Naive thymus-derived CD4-positive, alpha-beta T cell (primary cell): ENCODE measurements around the gene UGP2. TPM values are rescaled to one million over a fixed set of nuclear protein-coding genes. Genes with fewer than 3 reads are reported as not detected.

Experiments
- ATAC-seq: fragments of 150-1000 bp; cut with Tn5 transposase; 2 replicates; pipeline ENCODE4 v1.10.0; 2021; ENCODE audit warnings: mild to moderate bottlenecking, moderate library complexity
- CTCF ChIA-PET: fragments of 350-600 bp; sonication (Branson Sonifier 250); formaldehyde crosslinking; loops from one replicate; lab custom pipeline; 2021; ENCODE audit warnings: antibody characterized with exemption; lab: Charles Lee
- POLR2A ChIA-PET: fragments of 350-600 bp; sonication (Branson Sonifier 250); formaldehyde crosslinking; loops from one replicate; lab custom pipeline; 2021; ENCODE audit warnings: antibody characterized with exemption, inconsistent platforms; lab: Charles Lee
- DNase-seq, 9 donors: peaks; one replicate each; pipeline versions ENCODE4 v3.0.0 to v3.0.0-alpha.2; 2020 to 2022; ENCODE audit warnings: mixed read lengths in 1 of 9
- H3K27ac ChIP-seq: one replicate; pipeline ENCODE4 v1.7.0; 2013; ENCODE audit warnings: mild to moderate bottlenecking, low read depth, low read length, moderate library complexity
- H3K27me3 ChIP-seq, 2 donors: one replicate each; pipeline ENCODE4 v1.7.0; 2013; ENCODE audit warnings: low read length in 2 of 2, mild to moderate bottlenecking in 2 of 2, moderate library complexity in 2 of 2; ENCODE audit not compliant: control insufficient read depth in 2 of 2, insufficient read depth in 2 of 2
- H3K36me3 ChIP-seq, 3 experiments: 1 replicate in 2 of 3; 2 replicates in 1 of 3; pipeline ENCODE4 v1.7.0; 2013; ENCODE audit warnings: low read length in 3 of 3, mild to moderate bottlenecking in 3 of 3, moderate library complexity in 1 of 3; ENCODE audit not compliant: insufficient read depth in 3 of 3, control insufficient read depth in 2 of 3
- H3K4me1 ChIP-seq, 2 donors: one replicate each; pipeline ENCODE4 v1.7.0; 2013; ENCODE audit warnings: low read length in 2 of 2, mild to moderate bottlenecking in 2 of 2, moderate library complexity in 1 of 2; ENCODE audit not compliant: control insufficient read depth in 2 of 2, insufficient read depth in 2 of 2
- H3K4me3 ChIP-seq: 2 replicates; pipeline ENCODE4 v1.7.0; 2013; ENCODE audit warnings: mild to moderate bottlenecking, low read length
- H3K9me3 ChIP-seq, 3 experiments: 1 replicate in 2 of 3; 2 replicates in 1 of 3; pipeline ENCODE4 v1.7.0; 2013; ENCODE audit warnings: low read length in 3 of 3; ENCODE audit not compliant: control insufficient read depth in 2 of 3
- H3K27ac Mint-ChIP-seq, 9 donors: one replicate each; pipeline ENCODE4 v1.8.0; 2020 to 2022; ENCODE audit warnings: mixed read lengths in 9 of 9, mild to moderate bottlenecking in 8 of 9, moderate library complexity in 5 of 9, inconsistent platforms in 2 of 9
- H3K27me3 Mint-ChIP-seq, 5 donors: one replicate each; pipeline ENCODE4 v1.8.0; 2021 to 2022; ENCODE audit warnings: mixed read lengths in 5 of 5, mild to moderate bottlenecking in 1 of 5
- H3K36me3 Mint-ChIP-seq, 5 donors: one replicate each; pipeline ENCODE4 v1.8.0; 2020 to 2022; ENCODE audit warnings: mixed read lengths in 5 of 5, mild to moderate bottlenecking in 3 of 5, inconsistent platforms in 1 of 5
- H3K4me1 Mint-ChIP-seq, 7 donors: one replicate each; pipeline ENCODE4 v1.8.0; 2020 to 2022; ENCODE audit warnings: mixed read lengths in 7 of 7, mild to moderate bottlenecking in 3 of 7, inconsistent platforms in 1 of 7
- H3K4me3 Mint-ChIP-seq, 10 donors: one replicate each; pipeline ENCODE4 v1.8.0; 2020 to 2022; ENCODE audit warnings: mild to moderate bottlenecking in 10 of 10, mixed read lengths in 10 of 10, moderate library complexity in 6 of 10, inconsistent platforms in 2 of 10
- H3K9me3 Mint-ChIP-seq, 11 donors: one replicate each; pipeline ENCODE4 v1.8.0; 2020 to 2022; ENCODE audit warnings: mixed read lengths in 11 of 11, mild to moderate bottlenecking in 4 of 11, inconsistent platforms in 1 of 11, moderate library complexity in 1 of 11
- intact Hi-C, 2 donors: fragments of 100-400 bp; cut with micrococcal nuclease; formaldehyde crosslinking; loops; one replicate each; pipeline ENCODE4 v1.15.1; 2023
- polyA plus RNA-seq, 2 donors: library from polyadenylated mRNA; unstranded; fragments of 300-500 nt; fragmentation: Illumina TruSeq; gene quantifications; one replicate each; pipeline ENCODE4 v1.2.3, GENCODE V29; 2021
- total RNA-seq, 6 experiments: library from RNA in 5 of 6; stranded (reverse) in 5 of 6; gene quantifications; 1 replicate in 5 of 6; 2 replicates in 1 of 6; pipeline ENCODE4 v1.2.3 and lab custom pipeline; 2021 to 2026

Gene UGP2
- total and polyA plus RNA-seq, 7 experiments from 2014 or later = 69.5 to 135 (median 101) TPM

DNA sequence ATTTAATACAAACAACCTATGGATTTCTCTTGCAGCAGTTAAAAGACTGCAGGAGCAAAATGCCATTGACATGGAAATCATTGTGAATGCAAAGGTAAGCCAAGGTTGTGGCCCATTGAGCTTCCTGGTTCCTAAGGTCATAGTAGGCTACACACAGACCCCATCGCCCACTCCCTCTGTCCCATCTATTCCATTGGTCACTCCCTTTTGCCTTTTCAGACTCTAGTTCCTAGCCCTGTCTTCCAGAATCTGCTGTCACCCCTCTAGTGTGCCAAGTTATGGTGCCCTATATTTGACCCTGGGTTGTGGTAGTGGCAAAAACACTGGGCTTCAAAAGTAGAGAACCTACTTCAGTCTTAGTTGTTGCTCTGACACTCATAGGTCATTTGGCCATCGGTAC is 44.7 kb downstream of the UGP2 start:
- no peak overlapping the region for H3K27ac ChIP-seq
- no peaks in the 10 kb centered on the region for H3K9me3 ChIP-seq
- H3K27me3 Mint-ChIP-seq = no peaks in the 10 kb centered on the region
- H3K4me1 ChIP-seq = peaks cover 0 to 7% of the 10 kb centered on the region in 2 donors
- DNase-seq = no peak
- peaks cover 5 to 24% (median 17%) of the 10 kb centered on the region in 7 donors for H3K4me1 Mint-ChIP-seq
- ChIA-PET POLR2A (no interaction called here), CTCF (no interaction called here)
- H3K4me3 ChIP-seq = no peak overlapping the region
- peaks cover 10 to 77% (median 16%) of the 10 kb centered on the region in 3 experiments for H3K36me3 ChIP-seq
- H3K36me3 Mint-ChIP-seq = peaks cover 0 to 36% (median 28%) of the 10 kb centered on the region in 5 donors
- H3K27ac Mint-ChIP-seq = no peak overlapping the region
- no peak overlapping the region for H3K4me3 Mint-ChIP-seq
- H3K9me3 Mint-ChIP-seq = no peaks in the 10 kb centered on the region
- H3K27me3 ChIP-seq = no peaks in the 10 kb centered on the region
- no peak for ATAC-seq
- intact Hi-C loops = no loop called here

DNA sequence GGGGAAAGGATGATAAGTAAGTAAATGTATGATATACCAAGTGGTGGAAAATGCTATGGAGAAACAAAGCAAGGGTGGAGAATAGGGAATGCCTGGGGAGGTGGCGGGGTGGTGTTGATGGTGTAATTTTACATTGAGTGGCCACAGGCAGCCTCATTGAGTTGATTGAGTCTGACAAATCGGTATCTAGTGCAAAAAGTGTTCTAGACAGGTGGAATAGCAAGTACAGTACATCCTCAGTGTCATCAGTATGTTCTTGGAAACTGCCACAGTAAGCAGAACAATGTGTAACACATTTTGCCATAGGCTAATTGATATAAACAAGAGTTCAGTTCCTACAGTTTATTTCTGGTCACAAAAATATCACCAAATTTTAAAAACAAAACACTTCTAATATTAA is 46.4 kb downstream of the UGP2 start:
- H3K36me3 Mint-ChIP-seq = peaks cover 1 to 35% (median 24%) of the 10 kb centered on the region in 5 donors
- peaks cover 10 to 79% (median 20%) of the 10 kb centered on the region in 3 experiments for H3K36me3 ChIP-seq
- H3K27ac Mint-ChIP-seq = peak overlapping the region in 5 of 9 donors; percentile 9 to 67 (median 48)
- H3K4me3 ChIP-seq = no peak overlapping the region
- H3K27me3 ChIP-seq = no peaks in the 10 kb centered on the region
- H3K9me3 Mint-ChIP-seq = no peaks in the 10 kb centered on the region
- no peaks in the 10 kb centered on the region for H3K27me3 Mint-ChIP-seq
- H3K27ac ChIP-seq = no peak overlapping the region
- ChIA-PET CTCF (interaction anchor here (0.7 kb wide), 1 partner anchor 197 kb away, joined by 3 read pairs; no protein-coding TSS in a partner anchor), POLR2A (no interaction called here)
- no peaks in the 10 kb centered on the region for H3K9me3 ChIP-seq
- peaks cover 0 to 11% (median 2%) of the 10 kb centered on the region in 7 donors for H3K4me1 Mint-ChIP-seq
- DNase-seq (no peak), ATAC-seq (no peak)
- no peak overlapping the region for H3K4me3 Mint-ChIP-seq
- no peaks in the 10 kb centered on the region for H3K4me1 ChIP-seq
- intact Hi-C loops = loop anchor here (1.0 to 2.0 kb wide), 4 partner anchors 27 to 299 kb away; partner anchors contain the start of genes MDH1 (in 1 of the 2), UGP2 (in 1 of the 2) and WDPCP (in 1 of the 2)

DNA sequence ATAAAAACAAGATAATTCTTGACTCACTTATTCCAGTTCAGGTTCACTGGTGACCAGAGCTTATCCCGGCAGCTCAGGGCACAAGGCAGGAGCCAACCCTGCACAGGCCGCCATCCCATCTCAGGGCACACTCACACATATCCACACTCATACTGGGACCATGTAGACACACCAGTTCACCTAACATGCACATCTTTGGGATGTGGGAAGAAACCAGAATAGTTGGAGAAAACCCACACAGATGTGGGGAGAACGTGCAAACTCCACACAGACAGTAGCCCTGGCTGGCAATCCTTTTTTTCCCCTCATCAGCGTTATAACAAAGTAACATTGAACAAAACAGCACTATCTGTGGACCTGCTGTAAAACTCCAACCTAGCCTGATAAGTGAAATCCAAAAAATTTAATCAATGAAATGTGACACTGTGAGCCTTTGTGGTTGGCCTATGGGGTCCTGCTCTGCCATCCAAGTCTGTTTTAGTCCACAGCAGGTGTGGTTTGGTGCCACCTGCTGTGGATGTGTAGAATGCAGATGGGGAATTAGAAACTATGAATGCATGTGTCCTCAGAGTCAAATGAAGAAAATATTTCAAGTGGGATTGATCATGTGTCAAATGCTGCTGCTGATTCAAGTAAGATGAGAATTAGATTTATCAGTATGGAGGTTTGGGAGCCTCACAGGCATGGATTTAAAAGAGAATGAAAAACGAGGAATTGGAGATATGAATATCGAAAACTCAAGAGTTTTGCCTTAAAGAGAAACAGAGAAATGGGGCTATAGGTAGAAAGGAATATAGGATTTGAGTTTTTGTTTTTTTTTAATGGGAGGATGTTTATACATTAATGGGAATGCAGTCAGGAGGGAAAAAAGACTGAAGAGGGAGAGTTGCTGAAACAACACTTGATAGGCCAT is 47.0 kb downstream of the UGP2 start:
- peaks cover 0 to 32% (median 21%) of the 10 kb centered on the region in 5 donors for H3K36me3 Mint-ChIP-seq
- H3K4me3 Mint-ChIP-seq = no peak overlapping the region
- ChIA-PET POLR2A (interaction anchor here (0.8 to 1.0 kb wide), 2 partner anchors 29 to 46 kb away, joined by 3 to 4 read pairs; no protein-coding TSS in a partner anchor), CTCF (interaction anchor here (0.7 kb wide), 1 partner anchor 197 kb away, joined by 3 read pairs; no protein-coding TSS in a partner anchor)
- peak overlapping the region in 7 of 9 donors; percentile 9 to 71 (median 42) for H3K27ac Mint-ChIP-seq
- peaks cover 0 to 8% (median 0%) of the 10 kb centered on the region in 7 donors for H3K4me1 Mint-ChIP-seq
- intact Hi-C loops = loop anchor here (1.0 to 2.0 kb wide), 5 partner anchors 28 to 300 kb away; partner anchors contain the start of genes UGP2 (in 2 of the 2), MDH1 (in 1 of the 2) and WDPCP (in 1 of the 2)
- H3K27me3 ChIP-seq = no peaks in the 10 kb centered on the region
- H3K9me3 Mint-ChIP-seq = no peaks in the 10 kb centered on the region
- no peak overlapping the region for H3K27ac ChIP-seq
- no peak overlapping the region for H3K4me3 ChIP-seq
- ATAC-seq = peak; percentile 81
- no peaks in the 10 kb centered on the region for H3K4me1 ChIP-seq
- H3K27me3 Mint-ChIP-seq = no peaks in the 10 kb centered on the region
- peak in 8 of 9 donors; percentile 16 to 44 (median 32) for DNase-seq
- peaks cover 10 to 79% (median 26%) of the 10 kb centered on the region in 3 experiments for H3K36me3 ChIP-seq
- H3K9me3 ChIP-seq = no peaks in the 10 kb centered on the region

DNA sequence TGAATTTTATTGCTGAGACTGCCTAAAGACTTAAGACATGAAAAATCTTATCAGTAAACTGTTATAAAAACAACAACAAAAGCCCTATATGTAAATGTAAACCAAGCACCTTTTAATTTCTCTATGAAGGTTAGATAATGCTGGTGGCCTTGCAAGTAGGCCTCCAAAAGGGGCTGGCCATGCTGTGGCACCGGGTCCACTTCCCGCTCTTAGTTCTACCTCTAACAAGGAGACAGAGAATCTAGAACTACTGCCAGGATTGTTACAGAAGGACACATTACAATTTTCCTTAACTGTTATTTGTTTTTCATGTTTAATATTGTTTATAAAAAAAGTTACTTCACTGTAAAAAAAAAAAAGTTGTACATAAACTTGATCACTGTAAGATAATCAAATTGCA is 49.0 kb downstream of the UGP2 start:
- CTCF ChIA-PET = interaction anchor here (0.6 to 1.0 kb wide), 3 partner anchors 15 to 199 kb away, joined by 3 to 6 read pairs (median 5); no protein-coding TSS in a partner anchor
- H3K4me3 ChIP-seq = no peak overlapping the region
- ATAC-seq (no peak), DNase-seq (no peak)
- no peaks in the 10 kb centered on the region for H3K4me1 ChIP-seq
- POLR2A ChIA-PET = interaction anchor here (0.8 to 1.1 kb wide), 2 partner anchors 49 to 50 kb away, joined by 3 read pairs; partner anchors contain the start of gene UGP2
- H3K27ac ChIP-seq = no peak overlapping the region
- no peaks in the 10 kb centered on the region for H3K9me3 ChIP-seq
- peaks cover 10 to 67% (median 19%) of the 10 kb centered on the region in 3 experiments for H3K36me3 ChIP-seq
- no peaks in the 10 kb centered on the region for H3K27me3 Mint-ChIP-seq
- intact Hi-C loops = no loop called here
- H3K27me3 ChIP-seq = no peaks in the 10 kb centered on the region
- H3K9me3 Mint-ChIP-seq = no peaks in the 10 kb centered on the region
- H3K27ac Mint-ChIP-seq = peak overlapping the region in 3 of 9 donors; percentile 31 to 59 (median 41)
- no peak overlapping the region for H3K4me3 Mint-ChIP-seq
- H3K36me3 Mint-ChIP-seq = peaks cover 4 to 32% (median 20%) of the 10 kb centered on the region in 5 donors
- peaks cover 0 to 8% (median 4%) of the 10 kb centered on the region in 7 donors for H3K4me1 Mint-ChIP-seq

DNA sequence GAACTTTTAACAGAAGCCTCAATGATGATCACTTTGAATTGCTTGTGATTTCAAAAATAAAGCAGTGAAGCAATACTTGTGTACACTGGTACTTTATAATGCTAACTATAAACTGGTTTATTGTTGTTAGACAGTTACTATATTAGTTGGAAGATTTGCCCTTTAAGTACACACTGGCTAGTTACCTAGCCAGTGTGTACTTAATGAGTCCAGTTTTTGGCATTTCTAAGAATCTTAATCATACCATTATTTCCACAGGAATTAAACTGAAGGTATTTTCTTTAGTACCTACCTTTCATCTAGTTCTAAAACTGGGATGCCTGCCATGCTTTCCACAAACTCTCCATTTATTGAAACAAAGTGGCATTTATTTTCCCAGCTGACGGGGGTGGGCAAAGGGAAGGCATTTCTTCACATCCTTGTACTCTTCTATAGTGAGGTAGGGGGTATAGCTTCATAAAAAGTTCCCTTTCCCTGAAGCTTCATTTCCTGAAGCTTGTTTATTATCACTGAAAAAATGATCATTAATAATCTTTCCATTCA is 49.9 kb downstream of the UGP2 start:
- no peaks in the 10 kb centered on the region for H3K9me3 ChIP-seq
- DNase-seq = no peak
- peak overlapping the region in 7 of 9 donors; percentile 19 to 59 (median 41) for H3K27ac Mint-ChIP-seq
- peaks cover 0 to 8% (median 4%) of the 10 kb centered on the region in 7 donors for H3K4me1 Mint-ChIP-seq
- no peaks in the 10 kb centered on the region for H3K9me3 Mint-ChIP-seq
- peak overlapping the region; percentile 4 for H3K27ac ChIP-seq
- H3K36me3 Mint-ChIP-seq = peaks cover 4 to 32% (median 21%) of the 10 kb centered on the region in 5 donors
- ChIA-PET POLR2A (no interaction called here), CTCF (interaction anchor here (1.1 kb wide), 1 partner anchor 8 kb away, joined by 4 read pairs; no protein-coding TSS in a partner anchor)
- ATAC-seq = no peak
- no peaks in the 10 kb centered on the region for H3K27me3 ChIP-seq
- H3K4me3 Mint-ChIP-seq = no peak overlapping the region
- intact Hi-C loops = no loop called here
- H3K4me1 ChIP-seq = no peaks in the 10 kb centered on the region
- no peak overlapping the region for H3K4me3 ChIP-seq
- H3K27me3 Mint-ChIP-seq = no peaks in the 10 kb centered on the region
- peaks cover 10 to 65% (median 16%) of the 10 kb centered on the region in 3 experiments for H3K36me3 ChIP-seq

DNA sequence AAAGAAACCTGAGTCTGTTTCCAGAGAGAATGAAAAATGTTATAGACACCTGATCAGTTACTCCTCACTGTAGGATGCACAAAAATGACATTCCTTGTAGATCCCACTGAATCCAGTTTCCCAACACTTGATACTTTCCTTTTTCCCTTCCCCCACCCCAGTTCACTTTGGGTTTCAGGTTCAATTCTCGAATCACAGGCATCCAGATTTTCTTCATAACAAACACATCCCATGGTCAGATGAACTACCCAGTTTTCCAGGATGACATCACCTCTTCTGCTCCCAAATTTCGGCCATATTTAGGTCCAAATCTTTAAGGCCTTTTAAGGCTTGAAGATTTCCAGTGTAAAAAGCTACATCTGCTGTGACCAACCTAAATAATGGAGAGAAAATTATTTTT is 51.5 kb downstream of the UGP2 start:
- no peaks in the 10 kb centered on the region for H3K9me3 ChIP-seq
- H3K9me3 Mint-ChIP-seq = no peaks in the 10 kb centered on the region
- POLR2A ChIA-PET = no interaction called here
- H3K4me1 ChIP-seq = no peaks in the 10 kb centered on the region
- no peak for DNase-seq
- intact Hi-C loops = no loop called here
- no peak for ATAC-seq
- H3K4me1 Mint-ChIP-seq = peaks cover 0 to 7% (median 4%) of the 10 kb centered on the region in 7 donors
- H3K27ac Mint-ChIP-seq = peak overlapping the region in 5 of 9 donors; percentile 48 to 73 (median 59)
- CTCF ChIA-PET = no interaction called here
- H3K4me3 ChIP-seq = no peak overlapping the region
- no peak overlapping the region for H3K27ac ChIP-seq
- H3K36me3 ChIP-seq = peaks cover 12 to 51% (median 17%) of the 10 kb centered on the region in 3 experiments
- no peaks in the 10 kb centered on the region for H3K27me3 ChIP-seq
- H3K36me3 Mint-ChIP-seq = peaks cover 7 to 33% (median 27%) of the 10 kb centered on the region in 5 donors
- H3K4me3 Mint-ChIP-seq = no peak overlapping the region
- H3K27me3 Mint-ChIP-seq = no peaks in the 10 kb centered on the region
